Uterus (tissue), 2 donors: Measurements from ENCODE around the gene PLCG2.

Experiments used
- CTCF ChIP-seq, 4 experiments: fragments of 200-600 bp in 2 of 4; fragments of 450-650 bp in 2 of 4; sonication (generic) in 2 of 4; IDR thresholded peaks; one replicate each; pipeline ENCODE4 v1.5.1; 2016 to 2019; ENCODE audit warnings: antibody characterized with exemption in 4 of 4, mild to moderate bottlenecking in 2 of 4, moderate library complexity in 1 of 4
- POLR2A ChIP-seq, 2 donors: fragments of 450-650 bp; IDR thresholded peaks; one replicate each; pipeline ENCODE4 v1.6.1; 2016; ENCODE audit warnings: antibody characterized with exemption in 2 of 2, mild to moderate bottlenecking in 1 of 2, moderate library complexity in 1 of 2

- TF ChIP-seq POLR2A (IDR thresholded peaks at IDR 0.05): no peak
- no peak for TF ChIP-seq CTCF (IDR thresholded peaks at IDR 0.05)
Observed at GRCh38 chr16:81973737-81974136, 194.6 kb downstream of the PLCG2 start.
